ENCODE measurements around the gene INAVA.
"Not testable (repeated sequence)": the region's sequence is repeated elsewhere in the genome, so short reads cannot be mapped to it uniquely, and the experiment has no call there.

The INAVA gene

DNA sequence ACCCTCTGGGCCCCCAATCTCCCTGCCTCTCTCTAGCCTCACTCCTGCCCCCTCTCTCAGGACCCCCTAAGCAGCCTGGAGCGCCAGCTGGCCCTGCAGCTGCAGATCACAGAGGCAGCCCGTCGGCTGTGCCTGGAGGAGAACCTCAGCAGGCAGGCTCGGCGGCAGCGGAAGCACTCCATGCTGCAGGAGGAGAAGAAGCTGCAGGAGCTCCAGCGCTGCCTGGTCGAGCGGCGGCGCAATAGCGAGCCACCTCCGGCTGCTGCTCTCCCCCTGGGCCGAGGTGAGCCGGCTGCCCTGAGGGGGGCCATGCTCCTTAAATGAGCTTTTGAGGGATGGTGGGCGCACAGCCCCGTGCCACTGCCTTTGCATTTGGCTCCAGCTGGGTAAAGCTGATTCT lies 6.2 kb downstream of the INAVA start:
- Mint-ChIP-seq H3K4me3 (no peak overlapping the region), H3K27ac (no peak overlapping the region), H3K9me3 (no peaks in the 10 kb centered on the region), H3K27me3 (peaks cover 58% of the 10 kb centered on the region), H3K4me1 (peaks cover 13% of the 10 kb centered on the region)
- no peak for DNase-seq
- no peak for ATAC-seq

DNA sequence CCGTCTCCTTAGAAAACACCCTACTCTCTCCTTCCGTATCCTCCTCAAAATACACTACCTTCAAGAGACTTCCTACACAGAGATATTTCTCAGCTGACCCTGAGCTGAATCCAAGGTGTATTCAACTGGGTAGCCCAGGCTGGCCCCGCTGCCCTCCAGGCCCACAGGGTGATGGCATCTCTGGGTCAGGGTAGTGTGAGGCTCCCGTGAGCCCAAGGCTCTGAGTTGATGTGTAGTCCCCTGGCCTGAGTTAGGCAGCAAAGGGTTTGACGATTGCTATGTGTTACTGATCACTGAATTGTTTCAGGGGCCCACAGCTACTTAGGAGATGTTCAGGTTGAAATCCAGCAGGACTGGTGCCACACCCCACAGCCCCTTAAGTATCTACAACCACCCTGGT lies 6.7 kb downstream of the INAVA start:
- Mint-ChIP-seq H3K4me3 (no peak overlapping the region), H3K27me3 (peaks cover 58% of the 10 kb centered on the region), H3K4me1 (peaks cover 18% of the 10 kb centered on the region), H3K9me3 (no peaks in the 10 kb centered on the region), H3K27ac (no peak overlapping the region)
- no peak for ATAC-seq
- no peak for DNase-seq

DNA sequence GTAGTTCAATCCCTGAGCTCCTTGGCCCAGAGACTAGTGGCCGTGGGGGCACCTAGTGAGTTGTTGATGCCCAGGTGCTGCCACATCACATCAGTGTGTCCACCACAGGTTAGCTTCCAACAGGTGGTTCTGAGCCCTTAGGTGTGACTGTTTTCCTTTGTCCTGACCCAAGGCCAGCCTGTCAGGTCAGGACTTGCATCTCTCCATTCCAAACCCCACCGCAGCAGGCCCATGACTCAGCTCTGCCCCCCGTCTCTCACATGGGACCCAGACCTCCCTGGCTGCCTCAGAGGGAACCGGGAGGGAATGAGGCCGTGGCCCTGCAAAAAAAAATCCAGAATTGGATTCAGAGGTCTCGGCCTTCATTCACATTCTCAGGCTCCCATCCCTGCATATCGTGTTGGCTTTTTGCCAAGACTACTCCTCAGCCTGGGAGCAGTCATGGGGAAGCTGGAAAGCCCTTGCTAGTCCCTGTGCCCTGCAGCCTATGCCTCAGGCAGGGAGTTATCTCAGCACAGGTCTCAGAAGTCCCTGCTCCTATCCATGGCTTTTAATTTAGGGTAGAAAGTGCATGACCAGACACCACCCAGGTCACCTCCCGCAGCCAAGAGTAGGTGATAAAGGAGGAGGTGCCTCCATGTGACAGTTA lies 7.2 kb downstream of the INAVA start:
- no peaks in the 10 kb centered on the region for H3K9me3 Mint-ChIP-seq
- peaks cover 54% of the 10 kb centered on the region for H3K27me3 Mint-ChIP-seq
- ATAC-seq = no peak
- DNase-seq = no peak
- H3K27ac Mint-ChIP-seq = no peak overlapping the region
- H3K4me1 Mint-ChIP-seq = peaks cover 24% of the 10 kb centered on the region
- no peak overlapping the region for H3K4me3 Mint-ChIP-seq

DNA sequence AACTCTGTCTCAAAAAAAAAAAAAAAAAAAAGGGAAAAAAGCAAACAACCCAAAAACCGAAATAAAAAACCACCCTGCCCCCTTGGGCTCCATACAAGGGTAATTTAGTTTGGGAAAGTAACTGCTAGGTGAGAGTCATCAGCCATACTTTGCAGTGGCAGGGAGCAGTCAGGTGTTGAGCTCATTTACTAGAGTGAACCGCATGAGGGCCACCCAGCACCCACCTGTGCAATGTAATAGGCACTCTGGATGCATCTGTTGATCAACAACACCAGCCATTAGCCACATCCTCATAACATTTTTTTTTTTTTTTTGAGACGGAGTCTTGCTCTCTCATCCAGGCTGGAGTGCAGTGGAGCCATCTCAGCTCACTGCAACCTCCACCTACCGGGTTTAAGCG lies 9.1 kb downstream of the INAVA start:
- H3K27ac Mint-ChIP-seq = no peak overlapping the region
- H3K4me1 Mint-ChIP-seq = peaks cover 36% of the 10 kb centered on the region
- ATAC-seq = no peak
- H3K4me3 Mint-ChIP-seq = no peak overlapping the region
- no peaks in the 10 kb centered on the region for H3K9me3 Mint-ChIP-seq
- H3K27me3 Mint-ChIP-seq = peaks cover 54% of the 10 kb centered on the region
- DNase-seq = no peak

DNA sequence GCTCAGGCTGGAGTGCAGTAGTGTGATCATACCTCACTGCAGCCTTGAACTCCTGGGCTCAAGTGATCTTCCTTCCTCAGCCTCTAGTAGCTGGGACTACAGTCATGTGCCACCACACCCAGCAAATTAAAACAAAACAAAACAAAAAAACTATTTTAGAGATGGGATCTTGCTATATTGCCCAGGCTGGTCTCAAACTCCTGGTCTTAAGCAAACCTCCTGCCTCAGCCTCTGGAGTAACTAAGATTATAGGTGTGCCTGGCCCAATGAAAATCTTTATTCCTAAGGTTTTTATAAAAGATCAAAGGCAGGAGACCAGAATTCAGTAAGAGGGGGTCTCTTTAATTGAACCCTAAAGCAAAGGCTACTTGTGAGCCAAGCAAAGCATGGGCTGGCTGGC lies 10.1 kb downstream of the INAVA start:
- Mint-ChIP-seq H3K27ac (no peak overlapping the region), H3K9me3 (no peaks in the 10 kb centered on the region), H3K27me3 (peaks cover 57% of the 10 kb centered on the region), H3K4me1 (peaks cover 36% of the 10 kb centered on the region), H3K4me3 (no peak overlapping the region)
- DNase-seq (no peak), ATAC-seq (no peak)

DNA sequence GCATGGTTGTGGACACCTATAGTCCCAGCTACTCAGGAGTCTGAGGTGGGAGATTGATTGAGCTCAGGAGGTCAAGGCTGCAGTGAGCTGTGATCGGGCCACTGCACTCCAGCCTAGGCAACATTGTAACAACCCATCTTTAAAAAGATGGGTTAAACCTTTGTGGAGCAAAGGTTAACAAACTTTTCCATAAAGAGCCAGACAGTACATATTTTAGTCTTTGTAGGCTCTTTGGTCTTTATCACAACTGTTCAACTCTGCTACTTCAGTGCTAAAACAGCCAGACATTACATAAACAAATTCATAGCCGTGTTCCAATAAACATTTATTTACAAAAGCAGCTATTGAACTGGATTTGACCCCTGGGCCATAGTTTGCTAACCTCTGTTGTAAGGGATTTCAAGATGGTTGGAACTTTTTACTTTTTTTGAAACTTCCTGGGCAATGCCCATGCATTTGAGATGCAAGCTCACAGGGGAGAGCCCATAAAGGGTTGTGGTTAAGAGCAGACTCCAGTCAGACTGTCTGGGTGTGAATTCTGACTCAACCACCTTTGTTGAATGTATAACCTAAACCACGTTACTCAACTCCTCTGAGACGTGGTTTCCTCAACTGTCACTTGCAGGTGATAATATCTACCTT lies 10.8 kb downstream of the INAVA start:
- no peak overlapping the region for H3K27ac Mint-ChIP-seq
- no peak overlapping the region for H3K4me3 Mint-ChIP-seq
- H3K27me3 Mint-ChIP-seq = peaks cover 54% of the 10 kb centered on the region
- H3K9me3 Mint-ChIP-seq = no peaks in the 10 kb centered on the region
- peaks cover 36% of the 10 kb centered on the region for H3K4me1 Mint-ChIP-seq
- peak; percentile 52 to 73 for DNase-seq
- peak; percentile 99 for ATAC-seq

DNA sequence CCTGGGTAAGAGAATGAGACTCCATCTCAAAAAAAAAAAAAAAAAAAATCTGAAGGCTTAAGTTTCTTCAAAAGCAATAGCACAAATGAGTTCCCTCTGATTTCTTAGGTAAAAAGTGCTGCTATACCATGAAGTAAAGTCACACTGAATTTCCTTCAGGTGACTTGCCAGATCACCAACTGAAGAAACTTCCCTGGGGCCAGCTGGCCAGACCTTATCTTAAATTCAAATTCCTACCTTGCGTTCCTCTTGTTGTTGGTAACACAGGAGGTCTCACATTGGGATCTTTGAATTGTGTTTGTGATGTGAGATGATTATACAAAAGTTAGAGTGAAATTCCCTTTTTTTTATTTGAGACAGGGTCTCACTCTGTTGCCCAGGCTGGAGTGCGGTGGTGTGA lies 11.8 kb downstream of the INAVA start:
- Mint-ChIP-seq H3K4me3 (no peak overlapping the region), H3K9me3 (no peaks in the 10 kb centered on the region), H3K27me3 (peaks cover 50% of the 10 kb centered on the region), H3K4me1 (peaks cover 36% of the 10 kb centered on the region), H3K27ac (no peak overlapping the region)
- ATAC-seq = no peak
- no peak for DNase-seq

DNA sequence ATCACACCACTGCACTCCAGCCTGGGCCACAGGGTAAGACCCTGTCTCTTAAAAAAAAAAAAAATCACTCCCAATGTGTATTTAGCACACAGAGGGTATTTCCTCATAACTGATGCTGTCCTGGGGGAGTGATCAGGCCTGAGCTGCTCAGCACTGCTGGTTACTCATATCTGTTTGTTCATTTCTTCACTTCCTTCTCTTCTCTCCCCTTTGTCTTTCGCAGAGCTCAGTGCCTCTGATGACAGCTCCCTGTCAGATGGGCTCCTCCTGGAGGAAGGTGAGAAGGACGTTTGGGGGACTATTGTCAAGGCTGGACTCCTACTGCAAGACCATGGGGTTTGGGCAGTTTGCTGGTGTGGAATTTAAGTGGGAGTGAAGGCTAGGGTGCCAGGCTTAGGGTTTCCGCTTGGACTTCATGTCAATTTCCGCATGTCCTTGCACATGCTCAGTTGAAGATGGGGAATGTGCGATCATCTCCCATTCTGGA lies 13.0 kb downstream of the INAVA start:
- no peak overlapping the region for H3K27ac Mint-ChIP-seq

DNA sequence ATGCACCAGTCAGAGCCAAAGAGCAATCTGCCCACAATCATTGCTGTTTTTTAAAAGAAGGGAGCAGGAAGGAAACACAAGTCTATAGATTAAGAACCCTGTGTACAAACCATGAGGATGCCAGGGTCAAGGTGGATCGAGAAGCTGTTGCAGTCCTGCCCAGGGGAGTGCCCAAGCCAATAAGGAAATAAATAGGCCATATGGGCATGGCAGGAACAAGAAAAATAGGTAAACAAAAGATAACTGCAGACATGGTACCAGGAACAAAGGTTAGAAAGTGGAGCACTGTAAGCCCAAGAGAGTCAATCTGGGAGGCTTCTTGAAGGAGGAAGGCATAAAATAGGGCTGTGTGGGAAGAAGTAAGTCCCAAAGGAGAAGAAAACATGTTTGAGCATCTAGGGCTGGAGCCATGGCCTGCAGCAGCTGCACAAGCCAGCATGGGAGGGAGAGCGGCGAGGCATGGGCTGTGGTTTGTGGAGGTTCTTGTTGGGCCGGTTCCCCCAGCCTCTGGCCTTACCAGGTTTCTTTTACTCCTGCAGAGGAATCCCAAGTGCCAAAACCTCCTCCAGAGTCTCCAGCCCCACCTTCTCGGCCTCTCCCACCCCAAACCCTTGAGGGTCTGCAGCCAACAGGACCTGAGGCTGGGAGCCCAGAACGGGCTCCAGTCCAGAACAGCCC lies 13.6 kb downstream of the INAVA start:
- Mint-ChIP-seq H3K9me3 (no peaks in the 10 kb centered on the region), H3K4me1 (peaks cover 36% of the 10 kb centered on the region), H3K4me3 (no peak overlapping the region), H3K27ac (no peak overlapping the region), H3K27me3 (peaks cover 37% of the 10 kb centered on the region)
- ATAC-seq (no peak), DNase-seq (no peak)

More for the DNA sequence above, 13.0 kb downstream of the INAVA start:
- Mint-ChIP-seq H3K27me3 (peaks cover 41% of the 10 kb centered on the region), H3K4me1 (peaks cover 36% of the 10 kb centered on the region), H3K9me3 (no peaks in the 10 kb centered on the region), H3K4me3 (no peak overlapping the region)
- no peak for ATAC-seq
- no peak for DNase-seq

DNA sequence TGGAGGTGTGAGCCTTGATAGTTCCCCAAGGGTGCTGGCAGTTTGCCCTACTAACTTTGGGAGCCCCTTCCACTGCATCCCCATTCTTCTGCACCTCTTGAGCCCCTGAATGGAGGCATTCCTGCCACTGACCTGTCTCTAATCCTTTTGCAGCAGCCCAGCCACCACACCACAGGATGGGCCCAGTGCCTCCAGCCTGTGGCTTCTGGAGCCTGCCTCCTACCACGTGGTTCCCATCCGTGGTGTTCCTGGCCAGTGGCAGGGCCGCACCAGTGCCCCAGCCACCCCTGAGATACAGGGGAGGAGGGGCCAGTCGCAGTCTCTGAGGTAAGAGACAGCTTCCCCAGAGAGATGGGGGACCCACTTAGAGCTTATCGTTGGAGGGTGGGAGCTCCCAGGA lies 14.4 kb downstream of the INAVA start:
- peaks cover 43% of the 10 kb centered on the region for H3K27me3 Mint-ChIP-seq
- no peak overlapping the region for H3K4me3 Mint-ChIP-seq
- H3K9me3 Mint-ChIP-seq = no peaks in the 10 kb centered on the region
- ATAC-seq (no peak), DNase-seq (no peak)
- H3K27ac Mint-ChIP-seq = no peak overlapping the region
- H3K4me1 Mint-ChIP-seq = peaks cover 36% of the 10 kb centered on the region

DNA sequence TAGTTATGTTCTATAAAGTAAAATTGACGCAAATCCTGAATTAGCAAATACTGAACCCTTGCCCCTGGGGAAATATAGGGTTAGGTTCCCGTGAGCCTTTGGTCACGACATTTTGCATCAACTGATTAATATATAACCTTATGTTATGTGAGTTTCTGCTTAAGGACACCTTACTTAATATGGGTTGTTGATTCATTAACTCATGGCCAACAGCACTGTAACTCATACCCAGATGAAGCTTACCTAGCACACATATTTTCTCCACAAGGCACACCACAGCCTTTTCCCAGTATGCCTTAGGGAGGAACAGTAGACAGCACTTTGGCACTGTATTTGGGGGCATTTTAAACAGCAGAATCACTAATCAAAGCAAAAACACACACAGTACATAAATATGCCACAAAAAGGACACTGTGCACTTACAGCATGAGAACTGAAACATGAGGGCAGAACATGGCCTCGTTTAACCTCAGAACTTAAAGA lies 15.1 kb downstream of the INAVA start:
- Mint-ChIP-seq H3K27ac (no peak overlapping the region), H3K4me3 (no peak overlapping the region), H3K27me3 (peaks cover 43% of the 10 kb centered on the region), H3K4me1 (peaks cover 33% of the 10 kb centered on the region), H3K9me3 (no peaks in the 10 kb centered on the region)
- no peak for ATAC-seq
- no peak for DNase-seq

DNA sequence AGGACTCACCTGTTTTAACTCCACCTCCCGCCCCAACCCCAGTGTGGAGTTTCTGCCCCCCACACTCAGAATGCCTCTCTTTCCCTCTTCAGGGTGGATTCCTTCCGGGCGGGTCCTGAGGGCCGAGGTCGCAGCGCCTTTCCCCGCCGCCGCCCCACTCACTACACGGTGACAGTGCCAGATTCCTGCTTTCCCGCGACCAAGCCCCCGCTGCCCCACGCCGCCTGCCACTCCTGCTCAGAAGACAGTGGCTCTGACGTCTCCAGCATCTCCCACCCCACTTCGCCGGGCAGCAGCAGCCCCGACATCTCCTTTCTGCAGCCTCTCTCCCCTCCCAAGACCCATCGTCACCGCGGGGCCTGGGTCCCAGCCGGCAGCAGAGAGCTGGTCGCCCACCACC lies 16.7 kb downstream of the INAVA start:
- Mint-ChIP-seq H3K4me3 (no peak overlapping the region), H3K27ac (no peak overlapping the region), H3K9me3 (no peaks in the 10 kb centered on the region), H3K4me1 (peaks cover 18% of the 10 kb centered on the region), H3K27me3 (peaks cover 43% of the 10 kb centered on the region)
- DNase-seq (no peak), ATAC-seq (no peak)

DNA sequence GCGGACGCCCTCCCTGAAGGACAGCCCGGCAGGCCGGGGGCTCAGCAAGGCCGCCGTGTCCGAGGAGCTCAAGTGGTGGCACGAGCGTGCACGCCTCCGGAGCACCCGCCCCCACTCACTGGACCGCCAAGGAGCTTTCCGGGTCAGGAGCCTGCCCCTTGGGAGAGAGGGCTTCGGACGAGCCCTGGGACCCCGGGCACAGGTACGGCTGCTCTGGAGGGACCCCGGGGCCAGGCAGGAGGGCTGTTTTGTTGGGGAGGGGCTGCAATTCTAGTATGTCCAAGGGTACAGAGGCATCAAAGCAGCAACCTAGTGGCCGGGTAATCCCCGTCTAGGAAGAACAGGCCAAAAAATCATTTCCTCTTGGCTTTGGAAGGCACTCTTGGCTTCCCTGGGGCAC lies 17.2 kb downstream of the INAVA start:
- not testable (repeated sequence) for DNase-seq, H3K27ac Mint-ChIP-seq, ATAC-seq, H3K9me3 Mint-ChIP-seq, H3K4me3 Mint-ChIP-seq
- peaks cover 43% of the 10 kb centered on the region for H3K27me3 Mint-ChIP-seq
- peaks cover 12% of the 10 kb centered on the region for H3K4me1 Mint-ChIP-seq

DNA sequence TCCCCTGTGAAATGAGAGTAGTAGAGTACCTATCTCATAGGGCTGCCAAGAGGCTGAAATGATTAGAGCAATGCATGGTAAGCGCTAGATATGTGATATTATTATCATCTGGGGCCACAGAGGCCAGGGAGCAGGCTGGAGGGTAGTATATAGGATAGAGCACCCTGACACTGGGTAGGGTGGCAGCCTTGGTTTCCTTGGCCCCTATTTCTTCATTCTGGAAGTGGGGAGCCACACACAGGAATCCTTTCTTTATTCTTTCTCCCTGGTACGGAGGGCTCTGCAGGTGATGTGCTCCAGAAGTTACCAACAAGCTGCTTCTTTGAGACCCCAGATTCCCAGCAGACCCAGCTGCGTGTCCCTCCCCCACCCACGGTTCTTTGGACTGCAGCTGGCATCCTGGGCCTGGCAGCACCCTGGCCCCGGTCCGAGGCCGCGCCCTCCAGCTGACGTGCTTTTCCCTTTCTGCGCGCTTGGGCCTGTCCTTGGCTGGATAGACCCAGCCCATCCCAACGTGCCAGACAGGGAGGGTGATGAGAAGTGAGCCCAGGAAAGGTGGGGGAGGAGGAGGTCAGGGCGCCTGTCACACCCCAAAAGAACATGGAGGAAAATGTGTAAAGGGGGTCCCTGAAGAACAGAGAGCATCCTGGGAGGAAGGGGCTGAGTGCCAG lies 18.2 kb downstream of the INAVA start:
- ATAC-seq (no peak), DNase-seq (no peak)
- H3K27me3 Mint-ChIP-seq = peaks cover 37% of the 10 kb centered on the region
- peaks cover 2% of the 10 kb centered on the region for H3K4me1 Mint-ChIP-seq
- no peak overlapping the region for H3K27ac Mint-ChIP-seq
- no peak overlapping the region for H3K4me3 Mint-ChIP-seq
- no peaks in the 10 kb centered on the region for H3K9me3 Mint-ChIP-seq

DNA sequence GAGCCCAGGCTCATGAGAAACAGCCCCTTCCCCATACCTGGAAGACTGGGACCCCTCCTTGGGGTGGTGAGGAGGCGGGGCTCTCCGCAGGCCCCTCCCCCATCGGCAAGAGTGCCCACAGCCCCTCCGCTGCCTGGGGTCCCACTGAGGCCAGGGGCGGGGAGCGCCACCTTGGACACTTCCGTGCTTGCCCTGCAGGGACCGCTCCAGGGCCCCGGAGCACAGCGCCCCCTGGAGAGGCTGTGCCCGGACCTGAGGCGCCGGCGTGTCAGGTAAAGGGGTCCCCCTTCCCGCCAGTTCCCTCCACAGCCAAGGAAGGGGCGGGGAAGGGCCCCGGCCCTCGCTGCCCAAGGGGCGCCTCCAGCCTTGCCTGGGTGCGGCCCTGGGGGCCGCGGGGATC lies 21.5 kb downstream of the INAVA start:
- DNase-seq = no peak
- no peak overlapping the region for H3K4me3 Mint-ChIP-seq
- peak; percentile 55 for ATAC-seq
- no peak overlapping the region for H3K27ac Mint-ChIP-seq
- H3K27me3 Mint-ChIP-seq = peaks cover 11% of the 10 kb centered on the region
- no peaks in the 10 kb centered on the region for H3K9me3 Mint-ChIP-seq
- no peaks in the 10 kb centered on the region for H3K4me1 Mint-ChIP-seq

DNA sequence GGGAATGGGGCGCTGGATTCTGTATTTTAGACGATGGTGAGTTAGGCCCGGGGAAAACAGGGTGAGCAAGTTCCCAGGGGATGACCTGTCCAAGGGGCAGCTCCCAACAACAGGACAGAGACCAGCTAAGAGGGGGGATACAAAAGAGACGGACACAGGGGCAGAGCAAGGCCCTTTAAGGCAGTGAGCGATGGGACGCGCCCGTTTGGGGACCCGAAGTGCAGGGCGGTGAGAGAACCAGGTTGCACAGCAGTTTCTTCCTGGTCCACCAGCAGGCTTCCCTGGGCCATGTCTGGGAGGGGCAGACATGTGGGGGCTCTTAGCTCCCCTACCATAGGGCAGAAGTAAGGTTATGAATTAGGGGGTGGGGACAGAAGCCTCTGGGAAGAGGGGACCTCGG lies 22.0 kb downstream of the INAVA start:
- Mint-ChIP-seq H3K27ac (no peak overlapping the region), H3K9me3 (no peaks in the 10 kb centered on the region), H3K4me1 (no peaks in the 10 kb centered on the region), H3K4me3 (no peak overlapping the region), H3K27me3 (peaks cover 8% of the 10 kb centered on the region)
- no peak for DNase-seq
- ATAC-seq = no peak
